ENCODE results near the gene ANKRD16.

ANKRD16 gene

DNA sequence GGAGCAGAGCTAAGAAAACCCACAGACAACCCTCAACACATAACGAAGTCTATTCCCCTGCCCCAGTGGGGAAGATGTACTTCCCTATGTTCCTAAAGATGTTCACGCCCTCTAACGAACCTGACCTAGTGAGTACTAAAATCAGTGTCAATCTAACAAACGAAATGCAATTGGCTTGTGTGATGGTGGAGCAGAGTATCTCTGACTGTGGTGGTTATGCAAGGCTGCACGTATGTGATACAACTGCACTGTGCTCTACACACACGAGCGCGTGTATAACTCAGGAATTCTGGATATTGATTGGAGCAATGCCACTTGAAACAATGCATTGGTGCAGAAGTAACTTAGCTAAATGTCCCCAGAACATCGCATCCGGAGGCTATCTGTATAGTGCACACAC lies 1.3 kb downstream of the ANKRD16 start:
- peaks cover 11% of the 10 kb centered on the region; the same call in 1 of the 2 replicates for H3K36me3 ChIP-seq (ENCODE audit: low read length)
- peak overlapping the region; percentile 52 for H3K4me2 ChIP-seq (ENCODE audit: low read depth, low read length, poor library complexity, severe bottlenecking)
- peaks cover 30% of the 10 kb centered on the region for H3K79me2 ChIP-seq (ENCODE audit: insufficient read depth, low read length)
- peak overlapping the region; percentile 92 for H3K9ac ChIP-seq (ENCODE audit: low read length)
- H3K9me3 ChIP-seq (ENCODE audit: insufficient read depth, low read length) = no peaks in the 10 kb centered on the region
- H3K4me3 ChIP-seq (ENCODE audit: insufficient read depth, low read length, poor library complexity, severe bottlenecking) = peak overlapping the region; percentile 97
- no peaks in the 10 kb centered on the region for H4K20me1 ChIP-seq (ENCODE audit: low read depth, low read length)
- TF ChIP-seq EZH2phosphoT487 (conservative IDR thresholded peaks at IDR 0.05; ENCODE audit: low read length) (no peak), CTCF (IDR thresholded peaks at IDR 0.05; ENCODE audit: insufficient read depth, low read length, poor library complexity, severe bottlenecking) (no peak)
- H3K9me2 ChIP-seq (replicated peaks; ENCODE audit: insufficient read depth, low read length) = no peaks in the 10 kb centered on the region
- H3F3A ChIP-seq (ENCODE audit: insufficient read depth) = 0 out of 2 replicates have a peak, but pooled peaks cover 2% of the 10 kb centered on the region
- H3K27ac ChIP-seq (ENCODE audit: low read depth, low read length) = no peak overlapping the region
- H2AFZ ChIP-seq (ENCODE audit: low read depth, low read length, severe bottlenecking) = no peak overlapping the region
- H3K27me3 ChIP-seq (ENCODE audit: low read length) = no peaks in the 10 kb centered on the region

- H3K79me2 ChIP-seq (ENCODE audit: insufficient read depth, low read length) = peaks cover 23% of the 10 kb centered on the region
- H3K4me2 ChIP-seq (ENCODE audit: low read depth, low read length, poor library complexity, severe bottlenecking) = peak overlapping the region; percentile 52
- no peak overlapping the region for H3K27ac ChIP-seq (ENCODE audit: low read depth, low read length)
- H3K9ac ChIP-seq (ENCODE audit: low read length) = no peak overlapping the region
- 0 out of 2 replicates have a peak, but pooled peaks cover 2% of the 10 kb centered on the region for H3F3A ChIP-seq (ENCODE audit: insufficient read depth)
- no peaks in the 10 kb centered on the region for H3K9me3 ChIP-seq (ENCODE audit: insufficient read depth, low read length)
- TF ChIP-seq EZH2phosphoT487 (conservative IDR thresholded peaks at IDR 0.05; ENCODE audit: low read length) (no peak), CTCF (IDR thresholded peaks at IDR 0.05; ENCODE audit: insufficient read depth, low read length, poor library complexity, severe bottlenecking) (no peak)
- no peaks in the 10 kb centered on the region for H3K9me2 ChIP-seq (replicated peaks; ENCODE audit: insufficient read depth, low read length)
- H3K27me3 ChIP-seq (ENCODE audit: low read length) = no peaks in the 10 kb centered on the region
- H3K4me3 ChIP-seq (ENCODE audit: insufficient read depth, low read length, poor library complexity, severe bottlenecking) = no peak overlapping the region
- peaks cover 11% of the 10 kb centered on the region; the same call in 1 of the 2 replicates for H3K36me3 ChIP-seq (ENCODE audit: low read length)
- no peaks in the 10 kb centered on the region for H4K20me1 ChIP-seq (ENCODE audit: low read depth, low read length)
- H2AFZ ChIP-seq (ENCODE audit: low read depth, low read length, severe bottlenecking) = no peak overlapping the region
These were observed 2.1 kb downstream of the ANKRD16 start for GRCh38 chr10:5887641-5888040.

GRCh38 chr10:5887029-5887428 lies 2.7 kb downstream of the ANKRD16 start:
- peak overlapping the region; percentile 8 for H3K4me2 ChIP-seq (ENCODE audit: low read depth, low read length, poor library complexity, severe bottlenecking)
- no peaks in the 10 kb centered on the region for H3K9me3 ChIP-seq (ENCODE audit: insufficient read depth, low read length)
- no peaks in the 10 kb centered on the region for H3K9me2 ChIP-seq (replicated peaks; ENCODE audit: insufficient read depth, low read length)
- no peak overlapping the region for H3K4me3 ChIP-seq (ENCODE audit: insufficient read depth, low read length, poor library complexity, severe bottlenecking)
- H3K79me2 ChIP-seq (ENCODE audit: insufficient read depth, low read length) = peaks cover 17% of the 10 kb centered on the region
- peaks cover 15% of the 10 kb centered on the region; the same call in 1 of the 2 replicates for H3K36me3 ChIP-seq (ENCODE audit: low read length)
- 0 out of 2 replicates have a peak, but pooled peaks cover 2% of the 10 kb centered on the region for H3F3A ChIP-seq (ENCODE audit: insufficient read depth)
- no peaks in the 10 kb centered on the region for H3K27me3 ChIP-seq (ENCODE audit: low read length)
- no peaks in the 10 kb centered on the region for H4K20me1 ChIP-seq (ENCODE audit: low read depth, low read length)
- no peak overlapping the region for H3K9ac ChIP-seq (ENCODE audit: low read length)
- TF ChIP-seq CTCF (IDR thresholded peaks at IDR 0.05; ENCODE audit: insufficient read depth, low read length, poor library complexity, severe bottlenecking) (no peak), EZH2phosphoT487 (conservative IDR thresholded peaks at IDR 0.05; ENCODE audit: low read length) (no peak)
- no peak overlapping the region; the same call in 1 of the 2 replicates for H3K27ac ChIP-seq (ENCODE audit: low read depth, low read length)
- H2AFZ ChIP-seq (ENCODE audit: low read depth, low read length, severe bottlenecking) = no peak overlapping the region
